ENCODE data around the gene CACYBP.
"Not testable (repeated sequence)": the region's sequence is repeated elsewhere in the genome, so short reads cannot be mapped to it uniquely, and the experiment has no call there.

GRCh38 chr1:175023922-175024242 lies 24.1 kb downstream of the CACYBP start:
- TF ChIP-seq, protein P1, sequence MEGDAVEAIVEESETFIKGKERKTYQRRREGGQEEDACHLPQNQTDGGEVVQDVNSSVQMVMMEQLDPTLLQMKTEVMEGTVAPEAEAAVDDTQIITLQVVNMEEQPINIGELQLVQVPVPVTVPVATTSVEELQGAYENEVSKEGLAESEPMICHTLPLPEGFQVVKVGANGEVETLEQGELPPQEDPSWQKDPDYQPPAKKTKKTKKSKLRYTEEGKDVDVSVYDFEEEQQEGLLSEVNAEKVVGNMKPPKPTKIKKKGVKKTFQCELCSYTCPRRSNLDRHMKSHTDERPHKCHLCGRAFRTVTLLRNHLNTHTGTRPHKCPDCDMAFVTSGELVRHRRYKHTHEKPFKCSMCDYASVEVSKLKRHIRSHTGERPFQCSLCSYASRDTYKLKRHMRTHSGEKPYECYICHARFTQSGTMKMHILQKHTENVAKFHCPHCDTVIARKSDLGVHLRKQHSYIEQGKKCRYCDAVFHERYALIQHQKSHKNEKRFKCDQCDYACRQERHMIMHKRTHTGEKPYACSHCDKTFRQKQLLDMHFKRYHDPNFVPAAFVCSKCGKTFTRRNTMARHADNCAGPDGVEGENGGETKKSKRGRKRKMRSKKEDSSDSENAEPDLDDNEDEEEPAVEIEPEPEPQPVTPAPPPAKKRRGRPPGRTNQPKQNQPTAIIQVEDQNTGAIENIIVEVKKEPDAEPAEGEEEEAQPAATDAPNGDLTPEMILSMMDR (IDR thresholded peaks at IDR 0.05) = not testable (repeated sequence)
- TF ChIP-seq POLR2AphosphoS5 (IDR thresholded peaks at IDR 0.05; ENCODE audit: low read depth, low read length) = not testable (repeated sequence)

Data from Panc1 (cell line).